Prostate gland (tissue), 2 donors: ENCODE measurements around the gene HDDC3.

Experiments used
- CTCF ChIP-seq, 4 experiments: fragments of 200-600 bp in 2 of 4; fragments of 450-650 bp in 2 of 4; sonication (generic) in 2 of 4; IDR thresholded peaks; 1 replicate in 3 of 4; 2 replicates in 1 of 4; pipeline ENCODE4 v1.5.1; 2016 to 2019; ENCODE audit warnings: antibody characterized with exemption in 4 of 4, mild to moderate bottlenecking in 2 of 4, moderate library complexity in 2 of 4
- POLR2A ChIP-seq: fragments of 450-650 bp; IDR thresholded peaks from one replicate; pipeline ENCODE4 v1.6.1; 2016; ENCODE audit warnings: antibody characterized with exemption, mild to moderate bottlenecking
- POLR2AphosphoS5 ChIP-seq: sonication (generic); formaldehyde crosslinking; IDR thresholded peaks from one replicate; pipeline ENCODE4 v1.6.1; 2017; ENCODE audit warnings: antibody characterized with exemption

GRCh38 chr15:90934949-90935751, 2.8 kb upstream of the HDDC3 start, which contains the start of gene UNC45A:
- peak; percentile 93 for TF ChIP-seq POLR2A
- peak in 1 of 4 experiments; percentile 10 for TF ChIP-seq CTCF (IDR thresholded peaks at IDR 0.05)
- TF ChIP-seq POLR2AphosphoS5: peak; percentile 90
